Measurements from ENCODE around the gene PAK3. TPM values are rescaled to one million over a fixed set of nuclear protein-coding genes. Genes with fewer than 3 reads are reported as not detected.

The PAK3 gene
- total RNA-seq, 2 experiments from 2014 or later = 0.17 TPM; not detected in 1

DNA sequence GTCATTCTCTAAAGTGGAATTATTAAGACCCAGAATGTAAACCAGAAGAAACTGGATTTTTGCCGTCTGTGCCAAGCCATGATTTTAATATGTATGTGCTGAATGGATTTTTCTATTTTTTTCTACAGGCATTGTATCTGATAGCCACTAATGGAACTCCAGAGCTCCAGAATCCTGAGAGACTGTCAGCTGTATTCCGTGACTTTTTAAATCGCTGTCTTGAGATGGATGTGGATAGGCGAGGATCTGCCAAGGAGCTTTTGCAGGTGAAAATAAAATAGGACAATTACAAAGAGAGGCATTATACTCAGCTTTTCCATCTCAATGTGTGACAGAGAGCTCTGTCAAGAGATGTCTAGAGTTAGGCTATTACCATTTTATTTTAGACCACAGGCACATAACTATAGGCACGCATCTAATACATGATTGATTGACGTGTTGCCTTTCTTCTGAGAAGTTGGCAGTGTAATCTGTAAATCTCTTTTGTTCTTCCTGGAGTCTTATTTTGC, 120.4 kb downstream of the PAK3 start:
- no peak for DNase-seq
- no peaks in the 10 kb centered on the region for H3K9me3 Mint-ChIP-seq
- POLR2A ChIA-PET = no interaction called here
- no peaks in the 10 kb centered on the region for H3K27me3 Mint-ChIP-seq
- CTCF ChIA-PET = interaction anchor here (0.7 kb wide), 1 partner anchor 767 kb away, joined by 3 read pairs; no protein-coding TSS in a partner anchor
- H3K27ac Mint-ChIP-seq = no peak overlapping the region
- no peaks in the 10 kb centered on the region for H3K36me3 Mint-ChIP-seq (ENCODE audit: low read depth)
- no peak overlapping the region for H3K4me3 Mint-ChIP-seq
- no peaks in the 10 kb centered on the region for H3K4me1 Mint-ChIP-seq

DNA sequence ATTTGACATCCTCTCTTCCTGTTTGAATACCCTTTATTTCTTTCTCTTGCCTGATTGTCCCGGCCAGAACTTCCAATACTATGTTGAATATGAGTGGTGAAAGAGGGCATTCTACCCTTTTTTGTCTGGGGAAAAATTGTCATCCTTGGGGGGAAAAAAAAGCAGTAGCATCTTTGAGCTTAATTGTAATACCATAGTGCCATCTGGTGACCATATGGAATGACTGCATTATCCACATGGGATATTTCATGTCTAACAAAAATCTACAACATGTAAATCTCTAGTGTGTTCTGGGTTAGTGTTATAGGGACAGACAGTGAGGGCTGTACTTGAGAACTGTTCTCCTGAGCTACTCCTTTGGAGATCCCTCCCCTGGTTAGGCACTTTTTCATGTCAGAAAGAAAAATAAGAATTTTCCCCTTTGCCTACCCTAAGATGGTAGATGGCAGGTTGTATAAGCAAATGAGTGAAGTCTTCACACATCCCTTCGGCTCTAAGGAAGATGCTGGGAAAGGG, 148.3 kb downstream of the PAK3 start:
- ChIA-PET CTCF (interaction anchor here (0.8 to 2.0 kb wide), 2 partner anchors 127 to 148 kb away, joined by 3 to 4 read pairs; no protein-coding TSS in a partner anchor), POLR2A (no interaction called here)
- no peak for DNase-seq
- Mint-ChIP-seq H3K36me3 (ENCODE audit: low read depth) (no peaks in the 10 kb centered on the region), H3K4me3 (no peak overlapping the region), H3K27ac (no peak overlapping the region), H3K4me1 (no peaks in the 10 kb centered on the region), H3K9me3 (no peaks in the 10 kb centered on the region), H3K27me3 (no peaks in the 10 kb centered on the region)

GRCh38 chrX:111254896-111255693, 159.1 kb downstream of the PAK3 start:
- ChIA-PET POLR2A (no interaction called here), CTCF (no interaction called here)
- Mint-ChIP-seq H3K27me3 (no peaks in the 10 kb centered on the region), H3K36me3 (ENCODE audit: low read depth) (no peaks in the 10 kb centered on the region), H3K9me3 (no peaks in the 10 kb centered on the region), H3K27ac (no peak overlapping the region), H3K4me3 (no peak overlapping the region), H3K4me1 (no peaks in the 10 kb centered on the region)
- DNase-seq = no peak

DNA sequence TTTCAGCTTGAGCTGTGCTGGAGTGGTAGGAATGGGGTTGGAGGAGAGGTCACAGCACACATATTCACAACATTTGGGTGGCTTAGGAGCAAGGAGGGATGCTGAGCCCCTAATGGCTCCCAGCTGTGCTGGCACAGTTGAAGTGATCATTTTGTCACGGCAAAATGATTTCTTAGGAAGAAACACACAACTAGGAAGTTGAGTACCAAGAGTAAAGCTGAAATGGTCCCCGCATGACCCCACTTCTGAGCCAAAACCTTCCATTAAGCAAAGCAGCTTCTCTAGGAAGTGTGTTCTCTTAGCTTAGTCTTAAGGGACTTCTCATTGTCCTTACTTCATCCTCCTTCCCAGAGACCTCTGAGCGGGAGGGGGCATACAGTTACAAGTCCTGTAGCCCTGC, 161.7 kb downstream of the PAK3 start:
- Mint-ChIP-seq H3K4me1 (no peaks in the 10 kb centered on the region), H3K36me3 (ENCODE audit: low read depth) (no peaks in the 10 kb centered on the region), H3K9me3 (no peaks in the 10 kb centered on the region), H3K27ac (no peak overlapping the region), H3K4me3 (no peak overlapping the region), H3K27me3 (no peaks in the 10 kb centered on the region)
- ChIA-PET POLR2A (no interaction called here), CTCF (no interaction called here)
- DNase-seq = no peak

- no peaks in the 10 kb centered on the region for H3K4me1 Mint-ChIP-seq
- ChIA-PET CTCF (no interaction called here), POLR2A (no interaction called here)
- H3K4me3 Mint-ChIP-seq = no peak overlapping the region
- no peak overlapping the region for H3K27ac Mint-ChIP-seq
- DNase-seq = no peak
- no peaks in the 10 kb centered on the region for H3K9me3 Mint-ChIP-seq
- H3K27me3 Mint-ChIP-seq = no peaks in the 10 kb centered on the region
- no peaks in the 10 kb centered on the region for H3K36me3 Mint-ChIP-seq (ENCODE audit: low read depth)
Measured at GRCh38 chrX:111259559-111259958, 163.6 kb downstream of the PAK3 start.

- no peak for DNase-seq
- H3K27ac Mint-ChIP-seq = no peak overlapping the region
- H3K9me3 Mint-ChIP-seq = no peaks in the 10 kb centered on the region
- H3K4me1 Mint-ChIP-seq = no peaks in the 10 kb centered on the region
- no peaks in the 10 kb centered on the region for H3K27me3 Mint-ChIP-seq
- CTCF ChIA-PET = no interaction called here
- H3K4me3 Mint-ChIP-seq = no peak overlapping the region
- POLR2A ChIA-PET = no interaction called here
- no peaks in the 10 kb centered on the region for H3K36me3 Mint-ChIP-seq (ENCODE audit: low read depth)
Measured at GRCh38 chrX:111260451-111260850, 164.5 kb downstream of the PAK3 start.

GRCh38 chrX:111262086-111262485, 166.1 kb downstream of the PAK3 start:
- Mint-ChIP-seq H3K27me3 (no peaks in the 10 kb centered on the region), H3K36me3 (ENCODE audit: low read depth) (no peaks in the 10 kb centered on the region), H3K4me3 (no peak overlapping the region), H3K27ac (no peak overlapping the region), H3K4me1 (no peaks in the 10 kb centered on the region), H3K9me3 (no peaks in the 10 kb centered on the region)
- ChIA-PET CTCF (interaction anchor here (0.6 to 0.7 kb wide), 2 partner anchors 11 to 127 kb away, joined by 3 to 4 read pairs; no protein-coding TSS in a partner anchor), POLR2A (no interaction called here)
- DNase-seq = no peak

DNA sequence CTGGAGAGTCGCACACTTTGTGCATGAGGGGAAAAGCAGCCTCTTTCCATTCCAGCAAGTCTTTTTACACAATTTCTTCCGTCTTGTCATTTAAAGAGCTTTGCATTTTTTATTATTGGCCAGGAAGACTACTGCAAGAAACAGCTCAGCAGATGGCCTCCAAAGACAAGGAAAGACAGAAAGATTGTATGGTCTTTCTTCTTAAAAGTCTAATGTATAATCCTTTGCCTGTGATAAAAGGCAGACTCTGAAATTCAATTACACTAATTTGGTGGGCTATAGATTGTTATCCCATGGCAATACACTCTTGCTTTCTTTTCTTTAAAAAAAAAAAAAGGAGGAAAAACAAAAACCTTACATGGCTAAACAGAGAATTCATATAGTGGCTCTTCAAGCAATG, 168.4 kb downstream of the PAK3 start:
- POLR2A ChIA-PET = no interaction called here
- Mint-ChIP-seq H3K27me3 (no peaks in the 10 kb centered on the region), H3K4me1 (no peaks in the 10 kb centered on the region), H3K36me3 (ENCODE audit: low read depth) (no peaks in the 10 kb centered on the region), H3K4me3 (no peak overlapping the region), H3K27ac (no peak overlapping the region), H3K9me3 (no peaks in the 10 kb centered on the region)
- DNase-seq = no peak
- CTCF ChIA-PET = no interaction called here

DNA sequence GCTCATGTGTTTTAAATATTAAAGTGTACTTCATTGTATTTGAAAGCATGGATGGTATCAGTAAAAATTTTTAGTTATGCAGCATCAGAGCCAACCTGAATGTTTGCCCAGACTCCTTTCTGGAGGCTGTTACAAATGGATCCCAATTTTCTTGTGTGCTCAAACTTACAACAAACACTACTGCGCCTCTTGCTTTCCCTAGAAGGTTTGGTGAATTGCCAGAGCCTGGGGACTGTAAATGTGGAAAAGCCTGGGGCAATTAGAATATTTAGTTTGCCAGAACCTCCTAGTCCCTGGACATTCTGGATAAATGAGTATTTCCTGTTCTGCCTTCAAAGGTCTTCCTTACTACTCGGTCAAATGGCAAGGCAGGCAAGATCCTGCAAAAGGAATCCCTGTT, 169.5 kb downstream of the PAK3 start:
- no peak overlapping the region for H3K27ac Mint-ChIP-seq
- CTCF ChIA-PET = no interaction called here
- H3K4me1 Mint-ChIP-seq = no peaks in the 10 kb centered on the region
- no peaks in the 10 kb centered on the region for H3K27me3 Mint-ChIP-seq
- H3K36me3 Mint-ChIP-seq (ENCODE audit: low read depth) = no peaks in the 10 kb centered on the region
- no peak overlapping the region for H3K4me3 Mint-ChIP-seq
- no peaks in the 10 kb centered on the region for H3K9me3 Mint-ChIP-seq
- POLR2A ChIA-PET = no interaction called here
- no peak for DNase-seq

GRCh38 chrX:111268506-111268905, 172.5 kb downstream of the PAK3 start:
- CTCF ChIA-PET = no interaction called here
- POLR2A ChIA-PET = no interaction called here
- no peaks in the 10 kb centered on the region for H3K27me3 Mint-ChIP-seq
- H3K4me1 Mint-ChIP-seq = no peaks in the 10 kb centered on the region
- H3K36me3 Mint-ChIP-seq (ENCODE audit: low read depth) = no peaks in the 10 kb centered on the region
- H3K4me3 Mint-ChIP-seq = no peak overlapping the region
- no peak overlapping the region for H3K27ac Mint-ChIP-seq
- DNase-seq = no peak
- H3K9me3 Mint-ChIP-seq = no peaks in the 10 kb centered on the region

DNA sequence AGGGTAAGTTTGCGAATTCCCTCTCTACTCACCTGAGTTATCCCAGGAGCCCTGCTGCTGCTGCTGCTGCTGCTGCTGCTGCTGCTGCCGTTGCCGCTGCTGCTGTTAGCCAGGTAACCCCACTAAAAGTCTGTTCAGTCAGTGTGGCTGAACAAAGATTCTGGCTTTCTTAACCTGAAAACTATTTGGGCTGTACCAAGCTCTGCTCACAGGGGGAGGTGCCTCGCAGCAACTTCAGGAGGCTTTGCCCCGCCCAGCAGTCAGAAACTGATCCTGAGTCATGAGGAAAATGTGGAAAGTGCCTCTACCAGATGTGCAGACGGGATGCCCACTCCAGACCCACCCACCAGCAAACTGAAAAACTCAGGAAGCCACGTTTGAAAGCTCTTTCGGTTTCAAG, 174.3 kb downstream of the PAK3 start, which contains the start of gene CAPN6:
Gene CAPN6 (minus strand): TSS at position 145 of the 400 bp plus-strand sequence. CDS start 6,547 bp downstream, outside the sequence.
- ChIA-PET CTCF (no interaction called here), POLR2A (no interaction called here)
- no peaks in the 10 kb centered on the region for H3K36me3 Mint-ChIP-seq (ENCODE audit: low read depth)
- no peak within 1 kb of the TSS for H3K27ac Mint-ChIP-seq
- H3K27me3 Mint-ChIP-seq = no peaks in the 10 kb centered on the region
- H3K9me3 Mint-ChIP-seq = no peaks in the 10 kb centered on the region
- no peak within 1 kb of the TSS for H3K4me3 Mint-ChIP-seq
- no peaks in the 10 kb centered on the region for H3K4me1 Mint-ChIP-seq
- DNase-seq = no peak
